ENCODE measurements around the gene ARHGAP27.

Gene ARHGAP27

GRCh38 chr17:45385331-45385997 is 47.2 kb downstream of the ARHGAP27 start:
- DNase-seq, result peak; percentile 77

- DNase-seq, result no peak
These were observed 47.8 kb downstream of the ARHGAP27 start for GRCh38 chr17:45384789-45385262.

- DNase-seq, result no peak
These were observed 48.5 kb downstream of the ARHGAP27 start for GRCh38 chr17:45384047-45384788.

- DNase-seq, result no peak
These were observed 49.7 kb downstream of the ARHGAP27 start for GRCh38 chr17:45383003-45383402.

- DNase-seq, result no peak
These were observed 50.4 kb downstream of the ARHGAP27 start for GRCh38 chr17:45382226-45382625.

GRCh38 chr17:45380991-45381390 is 51.7 kb downstream of the ARHGAP27 start:
- no peak for DNase-seq

GRCh38 chr17:45380046-45380765 is 52.5 kb downstream of the ARHGAP27 start:
- no peak for DNase-seq

GRCh38 chr17:45377401-45377800 is 55.3 kb downstream of the ARHGAP27 start:
- DNase-seq, result no peak

GRCh38 chr17:45376171-45377005 is 56.3 kb downstream of the ARHGAP27 start:
- no peak for DNase-seq

GRCh38 chr17:45374501-45374900 is 58.2 kb downstream of the ARHGAP27 start:
- no peak for DNase-seq

- DNase-seq, result no peak
These were observed 60.3 kb downstream of the ARHGAP27 start for GRCh38 chr17:45372325-45372869.

- no peak for DNase-seq
These were observed 61.0 kb downstream of the ARHGAP27 start for GRCh38 chr17:45371414-45372324.

GRCh38 chr17:45370949-45371413 is 61.7 kb downstream of the ARHGAP27 start:
- no peak for DNase-seq

GRCh38 chr17:45369421-45369820 is 63.2 kb downstream of the ARHGAP27 start:
- DNase-seq, result no peak

GRCh38 chr17:45368651-45369050 is 64.0 kb downstream of the ARHGAP27 start:
- DNase-seq, result no peak

- no peak for DNase-seq
These were observed 65.5 kb downstream of the ARHGAP27 start for GRCh38 chr17:45367216-45367615.

GRCh38 chr17:45366691-45367090 is 66.0 kb downstream of the ARHGAP27 start:
- DNase-seq, result no peak

GRCh38 chr17:45366049-45366448 is 66.6 kb downstream of the ARHGAP27 start:
- no peak for DNase-seq

GRCh38 chr17:45364531-45365390 is 67.9 kb downstream of the ARHGAP27 start:
- no peak for DNase-seq

- no peak for DNase-seq
These were observed 69.2 kb downstream of the ARHGAP27 start for GRCh38 chr17:45363498-45363897.

Measured in activated effector memory CD4-positive, alpha-beta T cell treated with Interleukin-2 at 50 U/mL for 16 hours (primary cell).